Measurements from ENCODE around the gene SARM1. TPM values are rescaled to one million over a fixed set of nuclear protein-coding genes. Genes with fewer than 3 reads are reported as not detected.

The SARM1 gene
- total and polyA plus RNA-seq, 2 of the 8 experiments (the other 6 are each of a cell fraction or from before 2014, with no cell fraction given), result 5.8 to 9.2 TPM

GRCh38 chr17:28402844-28403243, 31.4 kb downstream of the SARM1 start:
- H3K18ac ChIP-seq (ENCODE audit: extremely low read depth, low read length), result no peak overlapping the region
- no peak overlapping the region for H3K27ac ChIP-seq (ENCODE audit: low read depth, low read length)
- H2BK15ac ChIP-seq (ENCODE audit: low read length), result no peak overlapping the region
- H2AFZ ChIP-seq (ENCODE audit: low read length), result no peak overlapping the region
- H4K5ac ChIP-seq (ENCODE audit: insufficient read length, low read depth, low read length), result no peak overlapping the region
- no peak overlapping the region for H4K91ac ChIP-seq (replicated peaks; ENCODE audit: insufficient read length, low read length)
- no peak overlapping the region for H3K9ac ChIP-seq (replicated peaks in 1 of 4; ENCODE audit: extremely low read depth in 1 of 4, low read depth in 3 of 4, low read length in 3 of 4)
- H3K79me2 ChIP-seq (ENCODE audit: control insufficient read depth in 1 of 2, insufficient read depth in 2 of 2, low read length in 2 of 2), result no peaks in the 10 kb centered on the region; a peak in 1 of 4 replicates
- no peak overlapping the region for H4K8ac ChIP-seq (ENCODE audit: extremely low read depth, insufficient read depth, low read length)
- no peaks in the 10 kb centered on the region; the same call in 1 of the 2 replicates for H3K79me1 ChIP-seq (ENCODE audit: low read depth, low read length)
- POLR2A ChIA-PET (ENCODE audit: partially characterized antibody), result interaction anchor here (12.8 kb wide), 1 partner anchor 17 kb away, joined by 135 read pairs; no protein-coding TSS in a partner anchor
- WGBS, 2 experiments (ENCODE audit: extremely low coverage in 1 of 2, insufficient coverage in 1 of 2, insufficient read length in 1 of 2, insufficient replicate concordance in 2 of 2, low coverage in 1 of 2, low lambda C conversion rate in 2 of 2, missing lambda C conversion rate in 1 of 2), result 74% methylated on average over 6 of the region's 6 CpGs; no CpG with 5 or more reads in 1 of the 2 experiments
- no peak overlapping the region; the same call in 1 of the 2 replicates for H2BK5ac ChIP-seq (ENCODE audit: low read depth, low read length)
- peaks cover 27 to 54% (median 34%) of the 10 kb centered on the region in 4 experiments for H3K4me1 ChIP-seq (replicated peaks in 1 of 4; ENCODE audit: control insufficient read depth in 3 of 4, insufficient read depth in 4 of 4, low read length in 3 of 4)
- H3K4me2 ChIP-seq (ENCODE audit: insufficient read depth in 1 of 2, low read depth in 2 of 2, low read length in 2 of 2), result peak overlapping the region; percentile 5 to 37; a peak in 2 of 4 replicates
- H3K27me3 ChIP-seq (replicated peaks in 1 of 4; ENCODE audit: control insufficient read depth in 3 of 4, extremely low read depth in 1 of 4, insufficient read depth in 3 of 4, low read length in 3 of 4), result peaks cover 0 to 39% (median 15%) of the 10 kb centered on the region in 4 experiments; a peak in 5 of 7 replicates
- H3K23me2 ChIP-seq (ENCODE audit: low read depth, low read length), result peaks cover 12% of the 10 kb centered on the region; the same call in 1 of the 2 replicates
- no peak for TF ChIP-seq CEBPB (IDR thresholded peaks at IDR 0.05; ENCODE audit: low read depth, low read length)
- TF ChIP-seq SIX5 (IDR thresholded peaks at IDR 0.05; ENCODE audit: low read depth, low read length), result no peak
- no peak for TF ChIP-seq RXRA (IDR thresholded peaks at IDR 0.05; ENCODE audit: insufficient read depth, low read depth, low read length)
- no peak for TF ChIP-seq RNF2 (IDR thresholded peaks at IDR 0.05; ENCODE audit: borderline replicate concordance, low read depth, low read length, missing control alignments, poor library complexity, severe bottlenecking)
- TF ChIP-seq TAF1 (IDR thresholded peaks at IDR 0.05; ENCODE audit: low read depth, low read length), result no peak
- no peak for TF ChIP-seq CTCF (IDR thresholded peaks at IDR 0.05; ENCODE audit: control extremely low read depth in 1 of 3, insufficient read depth in 1 of 3, low read depth in 1 of 3, low read length in 3 of 3)
- no peak for TF ChIP-seq EP300 (IDR thresholded peaks at IDR 0.05; ENCODE audit: borderline replicate concordance in 1 of 2, low read depth in 2 of 2, low read length in 2 of 2)
- no peak for TF ChIP-seq SP4 (IDR thresholded peaks at IDR 0.05; ENCODE audit: low read length)
- no peak for TF ChIP-seq SAP30 (IDR thresholded peaks at IDR 0.05; ENCODE audit: insufficient read depth, insufficient replicate concordance, low read length)
- no peak for TF ChIP-seq CBX5 (IDR thresholded peaks at IDR 0.05; ENCODE audit: low read depth, low read length)
- no peaks in the 10 kb centered on the region for H3K9me3 ChIP-seq (ENCODE audit: insufficient read depth in 2 of 2, low read depth in 1 of 2, low read length in 1 of 2)
- H2BK120ac ChIP-seq (replicated peaks; ENCODE audit: low read depth, low read length), result no peak overlapping the region
- H3K4ac ChIP-seq (replicated peaks; ENCODE audit: insufficient read length, low read depth, low read length), result no peak overlapping the region
- H3K4me3 ChIP-seq (ENCODE audit: extremely low read depth in 1 of 4, insufficient read depth in 2 of 4, low read depth in 3 of 4, low read length in 4 of 4), result no peak overlapping the region
- H2AK5ac ChIP-seq (ENCODE audit: low read depth, low read length), result no peak overlapping the region; the same call in 1 of the 2 replicates
- no peak for FAIRE-seq
- H3K56ac ChIP-seq (replicated peaks; ENCODE audit: insufficient read length, low read depth, low read length), result no peak overlapping the region
- DNase-seq (ENCODE audit: low read depth in 1 of 2, low spot score in 2 of 2), result no peak
- peak overlapping the region; percentile 49; the same call in 1 of the 2 replicates for H2BK20ac ChIP-seq (ENCODE audit: low read length)
- H4K20me1 ChIP-seq (replicated peaks in 1 of 2; ENCODE audit: control insufficient read depth in 1 of 2, insufficient read depth in 2 of 2, low read length in 2 of 2), result no peaks in the 10 kb centered on the region
- H3K36me3 ChIP-seq (ENCODE audit: control insufficient read depth in 2 of 4, insufficient read depth in 4 of 4, low read length in 3 of 4), result no peaks in the 10 kb centered on the region
- peak overlapping the region; percentile 13; the same call in 1 of the 2 replicates for H2BK12ac ChIP-seq (ENCODE audit: low read depth, low read length)
- no peak overlapping the region for H3K14ac ChIP-seq (ENCODE audit: insufficient read length)
- CTCF ChIA-PET (ENCODE audit: partially characterized antibody), result interaction anchor here (0.9 to 5.8 kb wide), 5 partner anchors 14 to 145 kb away, joined by 3 to 52 read pairs (median 4); no protein-coding TSS in a partner anchor
- no peak overlapping the region for H3K23ac ChIP-seq (ENCODE audit: insufficient read length)

Measured in H1 (cell line).